T-helper 2 cell treated with Interferon-gamma antibody and Interleukin-4, amounts not matched to agents 100 ng/mL and 5 ng/mL, for 36 hours (primary cell): ENCODE results near the gene TMEM60. TPM values are rescaled to one million over a fixed set of nuclear protein-coding genes. Genes with fewer than 3 reads are reported as not detected.
"Not testable (repeated sequence)": the region's sequence is repeated elsewhere in the genome, so short reads cannot be mapped to it uniquely, and the experiment has no call there.

Source experiments
- intact Hi-C: fragments of 100-400 bp; cut with micrococcal nuclease; formaldehyde crosslinking; loops from one replicate; pipeline ENCODE4 v1.15.1; 2023
- total RNA-seq: library from RNA; stranded (reverse); gene quantifications from 2 replicates; pipeline ENCODE4 v1.2.3, GENCODE V29; 2022

TMEM60 gene
- total RNA-seq, 1 donor from 2014 or later = 16.8 TPM

DNA sequence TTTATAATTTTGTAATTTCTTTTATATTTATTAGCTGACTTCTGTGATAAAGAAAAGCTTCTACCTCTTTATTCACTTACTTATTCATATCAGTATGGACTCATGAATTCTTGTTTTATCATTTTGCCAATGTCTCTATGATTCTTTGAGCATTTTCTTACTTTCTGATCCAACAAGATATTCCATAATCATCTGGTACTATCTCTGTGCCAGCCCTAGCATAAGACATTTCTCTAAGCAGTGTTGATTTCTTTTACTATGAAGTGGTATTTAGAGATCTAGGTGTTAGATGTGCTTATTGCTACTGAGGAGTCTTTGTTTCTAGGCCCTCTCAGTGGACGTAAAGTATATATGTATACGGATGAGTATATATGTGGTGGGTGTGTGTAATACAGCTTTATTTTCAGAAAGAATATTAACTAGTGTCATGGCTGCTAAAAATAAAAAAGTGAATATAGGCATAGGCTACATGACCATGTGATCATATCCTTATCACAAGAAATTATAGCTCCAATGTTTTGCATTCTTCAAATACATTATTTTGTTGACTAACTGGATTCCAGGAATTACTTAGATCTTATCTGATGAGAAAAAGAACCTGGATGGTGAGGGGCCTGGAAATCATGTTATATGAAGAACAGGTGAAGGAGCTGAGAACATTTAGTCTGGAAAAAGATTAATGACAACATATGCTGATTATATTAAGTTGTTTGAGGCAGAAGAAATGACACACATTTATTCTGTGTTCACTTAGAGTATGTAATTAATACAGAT, 13.5 kb upstream of the TMEM60 start:
- intact Hi-C loops = no loop called here

GRCh38 chr7:77808517-77808916, 10.3 kb upstream of the TMEM60 start:
- intact Hi-C loops = no loop called here

- intact Hi-C loops = no loop called here
These were observed 8.2 kb upstream of the TMEM60 start for GRCh38 chr7:77806425-77806824.

- intact Hi-C loops = no loop called here
These were observed 4.5 kb upstream of the TMEM60 start for GRCh38 chr7:77802557-77803405.

DNA sequence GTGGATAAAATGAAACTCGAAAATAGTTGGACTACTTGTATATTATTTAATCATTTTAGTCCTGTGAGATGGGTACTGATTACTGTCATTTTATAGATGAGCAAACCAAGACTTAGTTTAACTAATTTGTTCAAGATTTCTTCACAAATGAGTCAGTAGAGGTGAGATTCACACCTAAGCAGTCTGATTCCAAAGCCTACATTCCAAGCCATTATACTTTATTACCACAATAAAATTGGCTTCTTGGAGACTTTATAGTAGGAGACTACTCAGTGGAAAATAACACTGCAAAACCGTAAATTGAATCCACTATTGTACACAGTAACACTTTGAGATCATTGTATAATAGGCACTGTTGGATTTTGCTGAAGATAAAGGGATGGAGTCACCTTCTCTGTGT, 2.5 kb upstream of the TMEM60 start:
- intact Hi-C loops = no loop called here

- intact Hi-C loops = no loop called here
These were observed 1.9 kb upstream of the TMEM60 start for GRCh38 chr7:77800158-77800557.

GRCh38 chr7:77799078-77799964, 1.1 kb upstream of the TMEM60 start:
- intact Hi-C loops = loop anchor here (2.0 to 5.0 kb wide), 4 partner anchors 41 to 449 kb away; no protein-coding TSS in a partner anchor

DNA sequence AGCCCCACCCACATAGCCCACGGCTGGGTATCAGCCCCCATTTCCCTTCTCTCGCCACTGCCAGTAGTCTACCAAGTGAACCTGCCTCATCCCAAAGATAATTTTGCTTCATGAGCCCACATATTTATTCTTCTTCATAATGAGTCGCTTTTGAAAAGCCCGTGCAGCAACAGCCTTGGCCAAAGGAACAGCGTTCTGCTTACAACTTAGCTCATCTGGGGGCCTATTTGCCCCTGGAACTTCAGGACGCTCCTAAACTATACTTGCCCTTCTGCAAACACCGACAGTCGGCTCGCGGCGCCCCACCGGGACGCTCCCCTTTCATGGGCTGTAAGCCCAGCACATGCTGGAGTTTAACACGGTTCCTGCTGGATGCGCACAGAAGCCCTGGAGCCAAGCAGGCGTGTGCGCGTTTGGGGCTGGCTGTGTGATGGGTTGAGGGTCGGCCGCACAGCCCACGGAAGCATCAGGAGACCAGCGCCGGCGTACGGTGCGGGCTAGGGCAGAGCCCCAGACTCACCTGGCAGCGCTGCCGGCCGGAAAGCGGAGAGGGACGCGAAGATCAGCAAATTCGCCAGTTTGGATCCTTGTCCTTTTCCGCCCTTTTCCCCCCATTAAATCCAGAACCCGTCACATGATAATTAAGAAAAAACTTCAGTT, 370 bp downstream of the TMEM60 start:
- intact Hi-C loops = loop anchor here (1.0 to 5.0 kb wide), 8 partner anchors 36 to 447 kb away; partner anchors contain the start of gene RSBN1L

DNA sequence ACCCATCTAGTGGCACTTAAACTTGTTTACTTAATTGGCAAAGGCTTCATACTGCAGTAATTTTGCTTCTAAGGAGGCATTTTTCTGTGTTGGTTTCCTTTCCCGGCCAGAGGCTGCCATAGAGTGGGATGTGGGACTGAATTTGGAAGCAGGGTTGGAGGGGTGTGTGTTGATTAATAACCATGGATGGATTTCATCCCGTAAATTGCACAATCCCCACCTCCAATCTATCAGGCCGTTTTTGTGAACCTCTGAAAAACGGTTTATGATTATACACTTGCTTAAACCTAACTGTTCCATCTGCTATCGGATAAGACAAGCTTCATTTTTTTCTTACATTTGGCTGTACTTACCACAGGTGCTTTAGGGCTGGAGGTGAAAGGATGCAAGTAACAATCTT, 1.3 kb downstream of the TMEM60 start:
- intact Hi-C loops = loop anchor here (5.0 kb wide), 1 partner anchor 115 kb away; no protein-coding TSS in a partner anchor

GRCh38 chr7:77796109-77796508, 2.1 kb downstream of the TMEM60 start:
- intact Hi-C loops = loop anchor here (5.0 kb wide), 1 partner anchor 116 kb away; no protein-coding TSS in a partner anchor

DNA sequence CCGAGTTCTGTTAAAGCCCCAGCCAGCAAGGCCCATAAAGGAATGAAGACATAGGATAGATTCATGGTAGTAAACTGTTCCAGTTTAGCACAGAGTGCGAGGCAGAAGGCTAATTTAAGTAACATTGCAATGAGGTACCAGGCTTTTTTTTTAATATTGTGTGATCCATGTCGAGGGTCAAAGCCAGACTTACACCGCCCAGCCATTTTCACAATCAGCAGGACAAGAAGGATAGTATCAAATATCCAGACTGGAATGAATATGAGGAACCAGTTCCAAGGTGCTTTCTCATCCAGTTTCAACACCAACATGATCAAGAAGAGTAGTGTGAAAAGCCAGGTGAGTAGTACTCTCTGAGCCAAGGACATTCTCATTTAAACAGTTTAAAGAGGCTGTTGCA, 4.2 kb downstream of the TMEM60 start:
- intact Hi-C loops = no loop called here

DNA sequence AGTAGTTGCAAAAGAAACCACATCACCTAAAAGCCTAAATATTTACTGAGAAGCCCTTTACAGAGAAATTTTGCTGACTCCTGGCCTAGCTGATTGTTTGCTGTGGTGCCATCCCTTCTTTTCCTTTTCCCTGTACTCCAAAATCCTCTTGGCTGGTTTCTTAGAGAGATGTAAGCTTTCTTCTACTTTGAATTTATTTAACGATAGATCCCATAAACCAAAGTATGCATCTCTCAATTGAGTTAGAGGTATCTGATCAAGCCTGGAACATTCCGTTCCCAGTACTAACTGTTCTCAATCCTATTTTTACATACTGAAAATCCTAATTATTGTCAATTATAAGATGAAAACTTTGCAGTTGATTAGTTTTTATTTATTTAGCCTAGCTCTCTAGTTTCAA, 6.3 kb downstream of the TMEM60 start:
- intact Hi-C loops = no loop called here

- intact Hi-C loops = no loop called here
These were observed 6.9 kb downstream of the TMEM60 start for GRCh38 chr7:77791336-77791735.

DNA sequence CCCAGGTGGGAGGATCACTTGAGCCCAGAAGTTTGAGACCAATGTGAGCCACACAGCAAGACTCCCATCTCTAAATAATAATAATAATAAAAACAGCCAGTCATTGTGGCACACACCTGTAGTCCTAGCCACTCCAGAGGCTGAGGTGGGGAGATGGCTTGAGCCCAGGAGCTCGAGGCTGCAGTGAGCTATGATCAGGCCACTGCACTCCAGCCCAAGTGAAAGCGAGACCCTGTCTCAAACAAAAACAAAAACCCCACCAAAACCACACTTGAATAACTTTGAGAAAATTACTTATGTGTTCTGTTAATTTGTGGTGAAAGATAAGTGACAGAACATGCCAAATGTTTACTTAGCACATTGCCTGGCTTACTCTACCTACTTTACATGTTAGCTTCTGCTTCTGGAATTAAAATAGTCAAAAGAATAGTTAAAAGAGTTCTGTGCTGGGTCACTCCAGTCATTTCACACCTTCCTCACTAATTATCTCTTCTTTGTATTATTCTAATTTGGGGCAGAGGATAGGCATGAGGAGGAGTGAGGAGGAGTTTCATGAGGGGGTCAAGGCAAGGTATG, 9.8 kb downstream of the TMEM60 start:
- intact Hi-C loops = no loop called here

- intact Hi-C loops = no loop called here
These were observed 11.5 kb downstream of the TMEM60 start for GRCh38 chr7:77786741-77787140.

DNA sequence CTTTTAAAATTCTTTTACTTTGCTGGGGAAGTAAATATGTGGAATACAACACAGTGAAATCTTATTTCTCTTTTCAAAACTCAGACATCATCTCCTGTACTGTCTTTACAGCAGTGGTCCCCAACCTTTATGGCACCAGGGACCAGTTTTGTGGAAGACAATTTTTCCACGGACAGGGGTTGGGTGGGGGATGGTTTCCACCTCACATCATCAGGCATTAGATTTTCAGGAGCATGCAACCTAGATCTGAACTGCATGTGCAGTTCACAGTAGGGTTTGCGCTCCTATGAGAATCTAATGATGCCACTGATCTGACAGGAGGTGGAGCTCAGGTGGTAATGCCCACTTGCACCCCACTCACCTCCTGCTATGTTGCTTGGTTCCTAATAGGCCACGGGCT, 12.2 kb downstream of the TMEM60 start:
- intact Hi-C loops = no loop called here

- intact Hi-C loops = not testable (repeated sequence)
These were observed 13.8 kb downstream of the TMEM60 start for GRCh38 chr7:77784426-77784825.

DNA sequence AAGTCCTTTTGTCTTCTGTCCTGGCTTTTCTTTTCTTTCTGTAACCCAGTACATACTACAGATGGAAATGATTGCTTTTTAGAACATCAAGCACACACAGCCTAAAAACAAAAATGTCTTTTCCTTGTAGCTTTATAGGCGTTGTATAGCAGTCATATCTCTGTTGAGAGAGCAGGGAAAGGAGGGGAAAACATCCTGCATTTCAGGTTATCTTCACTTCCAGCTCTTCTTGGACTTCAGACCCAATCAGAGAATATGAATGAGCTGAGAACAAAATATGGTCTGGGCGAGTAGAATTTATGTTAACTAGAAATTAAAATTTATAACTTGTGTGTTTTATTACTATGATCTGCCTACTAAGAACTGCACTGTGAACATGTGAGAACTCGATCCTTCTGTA, 14.7 kb downstream of the TMEM60 start:
- intact Hi-C loops = no loop called here

DNA sequence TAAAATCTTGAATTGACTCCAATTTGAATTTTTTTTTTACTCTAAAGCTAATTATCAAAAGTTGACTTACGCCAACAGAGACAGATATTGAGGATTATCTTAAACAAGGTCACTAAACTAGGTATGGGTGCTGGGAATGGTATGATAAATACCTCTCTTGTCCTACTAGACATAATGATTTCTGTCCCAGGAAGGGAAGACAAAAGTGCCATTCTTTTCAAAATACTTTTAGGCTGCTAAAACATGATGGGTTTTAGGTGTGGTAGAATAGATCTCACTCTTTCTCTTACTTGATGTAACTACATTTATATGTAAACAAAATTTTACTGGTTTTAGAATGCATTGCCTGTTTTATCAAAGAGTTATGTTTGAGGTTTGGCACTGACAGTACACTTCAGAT, 15.1 kb downstream of the TMEM60 start:
- intact Hi-C loops = no loop called here

DNA sequence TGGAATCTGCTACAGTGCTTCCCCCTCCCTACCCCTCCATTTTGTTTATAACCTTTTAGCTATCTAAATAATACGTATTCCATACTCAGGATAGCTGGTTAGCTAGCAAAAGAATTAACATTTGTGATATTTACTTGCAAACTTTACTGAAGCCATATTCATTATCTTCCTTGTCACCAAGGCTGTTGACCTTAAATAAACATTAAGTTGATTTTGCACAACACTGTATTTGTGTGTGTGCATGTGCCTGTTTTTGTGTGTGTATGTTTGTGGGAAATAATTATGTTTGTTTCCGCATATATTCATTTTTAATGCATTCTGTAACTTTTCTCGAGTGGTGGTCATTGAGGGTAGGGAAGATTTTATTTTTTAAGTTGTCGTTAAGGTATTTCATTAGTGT, 15.9 kb downstream of the TMEM60 start:
- intact Hi-C loops = no loop called here
